ENCODE measurements around the gene EP300. TPM values are rescaled to one million over a fixed set of nuclear protein-coding genes. Genes with fewer than 3 reads are reported as not detected.

EP300 gene
- total and polyA plus RNA-seq, 2 experiments from 2014 or later = 28.8 to 53.8 TPM

DNA sequence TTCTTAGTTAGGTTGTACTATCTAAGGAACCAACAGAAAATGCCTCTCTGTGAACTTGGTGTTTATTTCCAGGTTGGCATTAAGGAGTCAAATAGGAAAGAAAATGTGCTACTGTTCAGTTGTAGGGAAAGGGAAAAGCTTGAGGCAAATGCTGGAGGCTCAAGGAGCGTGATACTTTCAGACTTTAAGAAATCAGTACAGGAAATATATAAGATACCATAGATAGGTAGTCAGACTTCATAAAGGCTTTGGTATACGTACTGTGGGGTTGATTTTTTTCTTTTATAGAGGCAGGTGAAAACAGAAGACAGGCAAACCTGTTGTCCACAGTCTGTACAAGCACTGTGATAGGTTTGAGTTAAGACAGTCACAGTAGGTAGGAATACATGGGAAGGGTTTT, 30.8 kb downstream of the EP300 start:
- Histone ChIP-seq H3K4me1 (ENCODE audit: insufficient read depth) (no peaks in the 10 kb centered on the region), H3K27ac (no peak overlapping the region), H3K9me3 (ENCODE audit: low read depth) (no peaks in the 10 kb centered on the region), H3K4me2 (no peak overlapping the region), H3K79me2 (peaks cover 97% of the 10 kb centered on the region), H3K9me2 (replicated peaks; ENCODE audit: insufficient read depth) (no peaks in the 10 kb centered on the region), H3K27me3 (no peaks in the 10 kb centered on the region), H4K20me1 (ENCODE audit: insufficient read depth, poor library complexity, severe bottlenecking) (peaks cover 83% of the 10 kb centered on the region), H3K4me3 (no peak overlapping the region), H3K36me3 (replicated peaks; ENCODE audit: insufficient read depth, low read depth) (no peaks in the 10 kb centered on the region), H2AFZ (no peak overlapping the region)
- DNase-seq (ENCODE audit: low spot score) = no peak
- WGBS (ENCODE audit: low lambda C conversion rate, missing lambda C conversion rate) = 91% methylated on average over 2 of the region's 2 CpGs
- TF ChIP-seq, protein P1, sequence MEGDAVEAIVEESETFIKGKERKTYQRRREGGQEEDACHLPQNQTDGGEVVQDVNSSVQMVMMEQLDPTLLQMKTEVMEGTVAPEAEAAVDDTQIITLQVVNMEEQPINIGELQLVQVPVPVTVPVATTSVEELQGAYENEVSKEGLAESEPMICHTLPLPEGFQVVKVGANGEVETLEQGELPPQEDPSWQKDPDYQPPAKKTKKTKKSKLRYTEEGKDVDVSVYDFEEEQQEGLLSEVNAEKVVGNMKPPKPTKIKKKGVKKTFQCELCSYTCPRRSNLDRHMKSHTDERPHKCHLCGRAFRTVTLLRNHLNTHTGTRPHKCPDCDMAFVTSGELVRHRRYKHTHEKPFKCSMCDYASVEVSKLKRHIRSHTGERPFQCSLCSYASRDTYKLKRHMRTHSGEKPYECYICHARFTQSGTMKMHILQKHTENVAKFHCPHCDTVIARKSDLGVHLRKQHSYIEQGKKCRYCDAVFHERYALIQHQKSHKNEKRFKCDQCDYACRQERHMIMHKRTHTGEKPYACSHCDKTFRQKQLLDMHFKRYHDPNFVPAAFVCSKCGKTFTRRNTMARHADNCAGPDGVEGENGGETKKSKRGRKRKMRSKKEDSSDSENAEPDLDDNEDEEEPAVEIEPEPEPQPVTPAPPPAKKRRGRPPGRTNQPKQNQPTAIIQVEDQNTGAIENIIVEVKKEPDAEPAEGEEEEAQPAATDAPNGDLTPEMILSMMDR (IDR thresholded peaks at IDR 0.05; ENCODE audit: poor library complexity) = no peak
- TF ChIP-seq EZH2 (IDR thresholded peaks at IDR 0.05; ENCODE audit: borderline replicate concordance) = no peak
- no peak for TF ChIP-seq EZH2phosphoT487 (IDR thresholded peaks at IDR 0.05; ENCODE audit: low read depth, severe bottlenecking, unreplicated experiment)

DNA sequence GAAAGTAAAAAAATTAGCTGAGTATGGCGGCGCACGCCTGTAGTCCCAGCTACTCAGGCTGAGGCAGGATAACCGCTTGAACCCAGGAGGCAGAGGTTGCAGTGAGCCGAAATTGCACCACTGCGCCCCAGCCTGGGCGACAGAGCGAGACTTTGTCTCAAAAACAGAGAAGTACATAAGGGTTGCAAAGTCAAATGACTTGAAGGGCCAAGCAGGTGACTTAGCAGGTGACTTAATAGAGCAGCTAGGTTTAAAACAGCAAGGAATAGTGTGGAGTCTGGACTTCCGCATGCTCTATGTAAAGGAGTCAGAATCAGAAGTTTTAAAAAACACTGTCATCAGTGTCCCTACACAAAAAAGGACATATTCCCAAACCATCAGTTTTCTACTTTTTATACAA, 31.7 kb downstream of the EP300 start:
- 98% methylated on average over 9 of the region's 9 CpGs for WGBS (ENCODE audit: low lambda C conversion rate, missing lambda C conversion rate)
- Histone ChIP-seq H3K9me3 (ENCODE audit: low read depth) (no peaks in the 10 kb centered on the region), H3K9me2 (replicated peaks; ENCODE audit: insufficient read depth) (no peaks in the 10 kb centered on the region), H3K4me3 (no peak overlapping the region), H3K27me3 (no peaks in the 10 kb centered on the region), H2AFZ (no peak overlapping the region), H4K20me1 (ENCODE audit: insufficient read depth, poor library complexity, severe bottlenecking) (peaks cover 83% of the 10 kb centered on the region), H3K36me3 (replicated peaks; ENCODE audit: insufficient read depth, low read depth) (no peaks in the 10 kb centered on the region), H3K4me2 (no peak overlapping the region), H3K27ac (no peak overlapping the region), H3K79me2 (peaks cover 95% of the 10 kb centered on the region), H3K4me1 (ENCODE audit: insufficient read depth) (no peaks in the 10 kb centered on the region)
- DNase-seq (ENCODE audit: low spot score) = no peak
- TF ChIP-seq, protein P1 (IDR thresholded peaks at IDR 0.05; ENCODE audit: poor library complexity) = no peak
- TF ChIP-seq EZH2phosphoT487 (IDR thresholded peaks at IDR 0.05; ENCODE audit: low read depth, severe bottlenecking, unreplicated experiment) = no peak
- TF ChIP-seq EZH2 (IDR thresholded peaks at IDR 0.05; ENCODE audit: borderline replicate concordance) = no peak

DNA sequence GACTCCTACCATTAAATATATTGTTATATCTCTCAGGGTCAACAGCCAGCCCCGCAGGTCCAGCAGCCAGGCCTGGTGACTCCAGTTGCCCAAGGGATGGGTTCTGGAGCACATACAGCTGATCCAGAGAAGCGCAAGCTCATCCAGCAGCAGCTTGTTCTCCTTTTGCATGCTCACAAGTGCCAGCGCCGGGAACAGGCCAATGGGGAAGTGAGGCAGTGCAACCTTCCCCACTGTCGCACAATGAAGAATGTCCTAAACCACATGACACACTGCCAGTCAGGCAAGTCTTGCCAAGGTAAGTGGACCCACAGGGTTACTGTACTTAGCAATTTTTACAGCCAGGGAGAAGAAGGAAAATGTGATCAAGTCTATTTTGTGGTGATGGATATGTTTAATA, 35.1 kb downstream of the EP300 start:
- H3K36me3 ChIP-seq (replicated peaks; ENCODE audit: insufficient read depth, low read depth) = peaks cover 3% of the 10 kb centered on the region
- no peaks in the 10 kb centered on the region for H3K9me2 ChIP-seq (replicated peaks; ENCODE audit: insufficient read depth)
- H2AFZ ChIP-seq = no peak overlapping the region
- no peak overlapping the region for H3K4me3 ChIP-seq
- H3K27ac ChIP-seq = no peak overlapping the region
- H3K79me2 ChIP-seq = peaks cover 88% of the 10 kb centered on the region
- over 99% methylated on average over 5 of the region's 5 CpGs for WGBS (ENCODE audit: low lambda C conversion rate, missing lambda C conversion rate)
- peaks cover 49% of the 10 kb centered on the region for H4K20me1 ChIP-seq (ENCODE audit: insufficient read depth, poor library complexity, severe bottlenecking)
- H3K4me1 ChIP-seq (ENCODE audit: insufficient read depth) = no peaks in the 10 kb centered on the region
- H3K9me3 ChIP-seq (ENCODE audit: low read depth) = no peaks in the 10 kb centered on the region
- H3K27me3 ChIP-seq = no peaks in the 10 kb centered on the region
- TF ChIP-seq EZH2 (IDR thresholded peaks at IDR 0.05; ENCODE audit: borderline replicate concordance) (no peak), EZH2phosphoT487 (IDR thresholded peaks at IDR 0.05; ENCODE audit: low read depth, severe bottlenecking, unreplicated experiment) (no peak)
- TF ChIP-seq, protein P1 (IDR thresholded peaks at IDR 0.05; ENCODE audit: poor library complexity) = no peak
- H3K4me2 ChIP-seq = no peak overlapping the region
- DNase-seq (ENCODE audit: low spot score) = no peak

DNA sequence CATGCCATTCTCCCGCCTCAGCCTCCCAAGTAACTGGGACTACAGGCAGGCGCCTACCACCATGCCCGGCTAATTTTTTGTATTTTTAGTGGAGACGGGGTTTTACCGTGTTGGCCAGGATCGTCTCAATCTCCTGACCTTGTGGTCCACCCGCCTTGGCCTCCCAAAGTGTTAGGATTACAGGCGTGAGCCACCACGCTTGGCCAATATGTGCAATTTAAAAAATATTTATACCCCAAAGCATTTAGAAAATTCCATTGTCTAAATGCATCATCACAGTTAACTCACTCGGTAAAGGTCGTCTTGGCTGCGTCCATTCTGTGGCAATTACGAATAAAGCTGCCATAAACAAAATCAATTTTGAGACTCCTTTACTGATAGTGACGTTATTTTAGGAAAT, 36.2 kb downstream of the EP300 start:
- H3K36me3 ChIP-seq (replicated peaks; ENCODE audit: insufficient read depth, low read depth) = peaks cover 3% of the 10 kb centered on the region
- no peak for TF ChIP-seq EZH2phosphoT487 (IDR thresholded peaks at IDR 0.05; ENCODE audit: low read depth, severe bottlenecking, unreplicated experiment)
- no peak for TF ChIP-seq EZH2 (IDR thresholded peaks at IDR 0.05; ENCODE audit: borderline replicate concordance)
- TF ChIP-seq, protein P1 (IDR thresholded peaks at IDR 0.05; ENCODE audit: poor library complexity) = no peak
- H3K9me2 ChIP-seq (replicated peaks; ENCODE audit: insufficient read depth) = no peaks in the 10 kb centered on the region
- H2AFZ ChIP-seq = no peak overlapping the region
- DNase-seq (ENCODE audit: low spot score) = no peak
- no peak overlapping the region for H3K4me2 ChIP-seq
- H3K27me3 ChIP-seq = no peaks in the 10 kb centered on the region
- WGBS (ENCODE audit: low lambda C conversion rate, missing lambda C conversion rate) = 99% methylated on average over 14 of the region's 14 CpGs
- peaks cover 39% of the 10 kb centered on the region for H4K20me1 ChIP-seq (ENCODE audit: insufficient read depth, poor library complexity, severe bottlenecking)
- H3K79me2 ChIP-seq = peaks cover 81% of the 10 kb centered on the region
- no peak overlapping the region for H3K4me3 ChIP-seq
- no peaks in the 10 kb centered on the region for H3K4me1 ChIP-seq (ENCODE audit: insufficient read depth)
- no peak overlapping the region for H3K27ac ChIP-seq
- no peaks in the 10 kb centered on the region for H3K9me3 ChIP-seq (ENCODE audit: low read depth)

Data from hepatocyte (in vitro differentiated cells).